OCI-LY7 (cell line): ENCODE data around the gene NOD2.

Experiments used
- EZH2phosphoT487 ChIP-seq: fragments of 200-600 bp; sonication (generic); IDR thresholded peaks from 2 replicates; pipeline ENCODE4 v1.6.1; 2018; ENCODE audit warnings: low read depth, borderline replicate concordance, mild to moderate bottlenecking, mixed run types, antibody characterized with exemption, low read length, moderate library complexity, mixed read lengths
- TF ChIP-seq, protein P1 (sequence below): fragments of 200-600 bp; sonication (generic); conservative IDR thresholded peaks from 2 replicates; pipeline ENCODE4 v1.5.1; 2014; ENCODE audit warnings: mild to moderate bottlenecking, antibody characterized with exemption, low read length, moderate library complexity, mixed read lengths

DNA sequence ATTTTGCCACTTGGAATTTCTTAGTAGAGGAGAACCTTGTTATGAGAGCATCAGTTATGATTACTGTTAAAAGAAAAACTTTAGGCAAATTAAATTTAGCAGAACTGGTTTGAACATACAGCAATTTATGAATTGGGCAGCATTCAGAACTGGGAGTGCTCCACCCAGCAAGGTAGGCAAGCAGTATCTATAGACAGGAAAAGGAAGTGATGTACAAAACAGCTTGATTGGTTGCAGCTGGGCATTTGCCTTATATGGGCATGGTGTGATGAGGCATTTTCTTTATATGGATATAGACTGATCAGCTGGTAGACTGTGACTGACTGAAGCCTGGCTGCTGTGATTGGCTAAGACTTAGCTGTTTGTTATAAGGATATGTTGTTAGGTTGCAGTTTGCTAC, 30.9 kb downstream of the NOD2 start:
- TF ChIP-seq, protein P1, sequence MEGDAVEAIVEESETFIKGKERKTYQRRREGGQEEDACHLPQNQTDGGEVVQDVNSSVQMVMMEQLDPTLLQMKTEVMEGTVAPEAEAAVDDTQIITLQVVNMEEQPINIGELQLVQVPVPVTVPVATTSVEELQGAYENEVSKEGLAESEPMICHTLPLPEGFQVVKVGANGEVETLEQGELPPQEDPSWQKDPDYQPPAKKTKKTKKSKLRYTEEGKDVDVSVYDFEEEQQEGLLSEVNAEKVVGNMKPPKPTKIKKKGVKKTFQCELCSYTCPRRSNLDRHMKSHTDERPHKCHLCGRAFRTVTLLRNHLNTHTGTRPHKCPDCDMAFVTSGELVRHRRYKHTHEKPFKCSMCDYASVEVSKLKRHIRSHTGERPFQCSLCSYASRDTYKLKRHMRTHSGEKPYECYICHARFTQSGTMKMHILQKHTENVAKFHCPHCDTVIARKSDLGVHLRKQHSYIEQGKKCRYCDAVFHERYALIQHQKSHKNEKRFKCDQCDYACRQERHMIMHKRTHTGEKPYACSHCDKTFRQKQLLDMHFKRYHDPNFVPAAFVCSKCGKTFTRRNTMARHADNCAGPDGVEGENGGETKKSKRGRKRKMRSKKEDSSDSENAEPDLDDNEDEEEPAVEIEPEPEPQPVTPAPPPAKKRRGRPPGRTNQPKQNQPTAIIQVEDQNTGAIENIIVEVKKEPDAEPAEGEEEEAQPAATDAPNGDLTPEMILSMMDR, result no peak
- TF ChIP-seq EZH2phosphoT487, result no peak
